Measurements from ENCODE around the gene HDLBP. TPM values are rescaled to one million over a fixed set of nuclear protein-coding genes. Genes with fewer than 3 reads are reported as not detected.
A peak's percentile ranks its signal among the peaks of the same experiment; 100 is the strongest.
"Not testable (repeated sequence)": the region's sequence is repeated elsewhere in the genome, so short reads cannot be mapped to it uniquely, and the experiment has no call there.

HDLBP gene
- total RNA-seq, 1 donor from 2014 or later, result 826 TPM

DNA sequence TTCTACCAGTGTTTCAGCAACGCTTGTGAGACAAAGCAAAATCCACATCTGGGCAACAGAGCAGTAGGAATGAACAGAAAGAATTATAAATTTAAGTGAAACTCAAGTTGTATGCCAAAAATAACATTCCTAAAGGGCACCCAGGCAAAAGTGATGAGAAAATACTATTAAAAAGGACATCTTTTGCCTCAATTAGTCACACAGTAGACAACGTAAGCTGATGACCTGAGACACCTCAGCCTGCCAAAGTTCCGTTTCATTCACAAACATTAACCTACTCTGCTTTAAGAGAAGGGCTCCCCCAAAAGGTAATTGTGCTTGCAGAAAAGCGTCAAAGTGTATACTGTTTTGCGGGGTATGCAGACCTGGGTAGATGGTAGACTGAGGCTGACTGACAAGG lies 7.2 kb downstream of the HDLBP start:
- no peak for DNase-seq (ENCODE audit: low read depth)

DNA sequence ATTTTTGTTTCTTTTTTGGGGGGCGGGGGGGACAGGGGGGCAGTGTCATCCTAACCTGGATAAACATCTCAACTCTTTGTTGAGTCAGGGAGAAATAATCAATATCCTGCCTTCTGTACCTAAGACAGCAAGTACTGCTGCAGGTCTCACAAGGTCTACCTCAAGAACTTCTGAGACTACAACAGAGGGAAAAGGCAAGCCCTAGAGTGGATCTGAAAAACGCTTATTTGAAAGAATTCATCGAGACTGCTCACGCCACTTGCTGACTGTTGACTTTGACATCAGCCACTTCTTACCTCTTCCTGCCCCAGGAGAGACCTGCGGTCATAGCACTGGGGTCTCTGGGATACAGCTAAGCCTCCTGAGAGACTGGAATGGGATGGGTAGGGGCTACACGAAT lies 8.4 kb downstream of the HDLBP start:
- no peak for DNase-seq (ENCODE audit: low read depth)

DNA sequence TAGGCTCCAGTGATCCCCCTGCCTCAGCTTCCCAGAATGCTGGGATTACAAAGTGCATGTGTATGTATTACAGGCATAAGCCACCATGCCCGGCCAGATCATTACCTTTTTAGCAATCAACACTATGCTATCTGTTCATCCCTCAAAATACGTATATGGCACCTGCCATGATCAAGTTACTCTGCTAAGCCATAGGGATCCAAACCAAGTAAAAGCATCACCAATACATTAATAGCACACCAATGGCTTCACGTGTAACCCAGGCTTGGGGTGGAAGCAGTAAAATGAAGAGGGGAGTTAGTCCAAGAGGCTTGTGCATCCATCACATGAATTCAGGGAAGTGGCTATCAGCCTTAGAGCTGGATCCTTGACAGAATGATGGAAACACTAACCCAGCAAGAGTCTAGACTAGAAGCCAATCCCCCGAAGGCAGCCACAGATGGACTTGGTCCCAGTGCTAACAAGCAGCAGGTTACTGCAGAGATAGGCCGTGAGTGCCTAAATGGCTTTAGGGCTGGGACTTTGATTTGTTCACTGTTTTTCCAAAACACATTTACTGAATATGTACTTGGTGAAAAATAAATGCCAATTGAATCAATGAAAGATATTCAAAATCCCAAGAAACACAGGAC lies 11.3 kb downstream of the HDLBP start:
- DNase-seq (ENCODE audit: low read depth), result no peak

DNA sequence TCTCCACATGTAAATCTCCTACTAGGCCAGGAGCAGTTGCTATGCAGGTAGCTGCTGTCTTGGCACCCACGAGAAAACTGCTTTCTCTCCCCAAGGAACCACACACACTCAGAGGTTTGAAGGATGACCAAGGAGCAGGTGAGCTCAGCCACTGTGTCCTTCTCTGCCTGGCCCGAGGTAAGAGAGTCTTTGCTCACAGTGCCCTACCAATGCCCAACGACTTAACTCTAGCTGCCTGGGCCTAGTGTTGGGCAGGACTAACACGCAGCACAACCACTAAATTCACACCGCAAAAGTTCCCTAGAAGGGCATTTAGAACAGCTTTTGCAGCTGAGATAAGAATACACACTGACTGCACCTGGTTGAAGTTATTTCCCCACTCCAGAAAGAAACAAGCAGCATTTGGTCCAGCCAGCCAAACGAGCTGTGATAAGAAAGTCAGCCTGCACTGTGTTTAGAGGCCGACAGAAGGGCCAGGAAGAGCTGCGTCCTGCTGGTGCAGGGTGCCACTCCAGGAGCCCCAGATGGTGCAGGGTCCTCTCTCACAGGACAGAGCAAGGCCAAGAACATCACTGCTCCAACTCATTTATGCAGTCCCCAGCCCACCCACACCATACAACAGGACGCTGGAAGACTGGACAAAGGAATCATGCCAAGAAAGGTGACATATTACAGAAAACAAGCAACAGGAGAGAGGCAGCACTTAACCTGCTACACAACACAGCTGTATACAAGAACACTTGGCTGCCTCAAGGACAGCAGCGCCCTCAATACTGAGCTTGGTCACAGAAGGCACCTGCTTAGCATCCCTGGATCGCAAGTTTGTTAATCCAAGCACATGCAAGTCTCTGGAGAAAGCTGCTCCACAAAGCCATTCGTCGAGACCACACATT lies 12.5 kb downstream of the HDLBP start:
- DNase-seq (ENCODE audit: low read depth), result no peak

DNA sequence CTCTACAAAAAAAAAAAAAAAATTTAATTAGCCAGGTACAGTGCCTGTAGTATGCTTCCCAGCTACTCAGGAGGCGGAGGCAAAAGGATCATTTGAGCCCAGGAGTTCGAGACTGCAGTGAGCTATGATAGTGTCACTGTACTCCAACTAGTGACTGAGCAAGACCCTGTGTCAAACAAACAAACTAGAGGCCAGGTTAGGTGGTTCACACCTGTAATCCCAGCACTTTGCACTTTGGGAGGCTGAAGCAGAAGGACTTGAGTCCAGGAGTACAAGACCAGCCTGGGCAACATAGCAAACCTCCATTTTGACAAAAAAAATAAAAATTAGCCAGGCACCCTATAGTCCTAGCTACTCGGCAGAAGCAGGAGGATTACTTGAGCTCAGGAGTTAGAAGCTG lies 13.4 kb downstream of the HDLBP start:
- DNase-seq (ENCODE audit: low read depth), result no peak

GRCh38 chr2:241300000-241300399 lies 15.5 kb downstream of the HDLBP start:
- no peak for DNase-seq (ENCODE audit: low read depth)

DNA sequence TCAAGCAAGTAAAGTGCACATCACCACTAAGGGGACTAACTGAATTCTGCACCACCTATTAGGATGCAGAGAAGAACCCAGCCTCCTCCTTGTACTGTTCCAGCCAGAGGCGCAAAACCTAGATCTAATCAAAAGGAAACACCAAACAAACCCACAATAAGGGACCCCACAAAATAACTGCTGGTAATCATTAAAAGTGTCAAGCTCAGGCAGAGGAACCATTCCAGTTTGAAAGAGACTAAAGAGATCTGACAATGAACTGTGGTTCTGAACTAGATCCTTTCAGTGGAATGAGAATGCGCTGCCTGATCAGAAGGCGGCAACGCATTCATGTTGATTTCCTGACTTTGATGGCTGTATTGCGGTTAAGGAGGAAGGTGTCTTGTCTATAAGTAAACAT lies 16.8 kb downstream of the HDLBP start:
- DNase-seq (ENCODE audit: low read depth), result no peak

DNA sequence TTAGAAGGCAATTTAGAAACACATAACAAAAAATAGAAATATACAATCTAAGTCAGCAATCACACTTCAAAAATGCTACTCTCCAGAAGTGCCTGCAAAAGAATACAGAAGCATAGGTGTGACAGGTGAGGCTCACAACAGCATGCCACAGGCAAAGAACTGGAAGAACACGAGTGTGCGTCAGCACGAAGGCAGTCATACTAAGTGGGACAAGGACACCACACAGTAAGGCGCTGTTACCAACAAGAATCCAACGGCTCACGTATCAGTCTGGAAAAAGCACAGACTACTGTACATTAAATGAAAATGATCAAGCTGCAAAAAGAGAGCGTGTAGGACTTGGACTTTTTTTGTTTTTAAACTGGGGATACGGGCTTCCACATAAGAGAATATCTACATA lies 18.7 kb downstream of the HDLBP start:
- no peak for DNase-seq (ENCODE audit: low read depth)

DNA sequence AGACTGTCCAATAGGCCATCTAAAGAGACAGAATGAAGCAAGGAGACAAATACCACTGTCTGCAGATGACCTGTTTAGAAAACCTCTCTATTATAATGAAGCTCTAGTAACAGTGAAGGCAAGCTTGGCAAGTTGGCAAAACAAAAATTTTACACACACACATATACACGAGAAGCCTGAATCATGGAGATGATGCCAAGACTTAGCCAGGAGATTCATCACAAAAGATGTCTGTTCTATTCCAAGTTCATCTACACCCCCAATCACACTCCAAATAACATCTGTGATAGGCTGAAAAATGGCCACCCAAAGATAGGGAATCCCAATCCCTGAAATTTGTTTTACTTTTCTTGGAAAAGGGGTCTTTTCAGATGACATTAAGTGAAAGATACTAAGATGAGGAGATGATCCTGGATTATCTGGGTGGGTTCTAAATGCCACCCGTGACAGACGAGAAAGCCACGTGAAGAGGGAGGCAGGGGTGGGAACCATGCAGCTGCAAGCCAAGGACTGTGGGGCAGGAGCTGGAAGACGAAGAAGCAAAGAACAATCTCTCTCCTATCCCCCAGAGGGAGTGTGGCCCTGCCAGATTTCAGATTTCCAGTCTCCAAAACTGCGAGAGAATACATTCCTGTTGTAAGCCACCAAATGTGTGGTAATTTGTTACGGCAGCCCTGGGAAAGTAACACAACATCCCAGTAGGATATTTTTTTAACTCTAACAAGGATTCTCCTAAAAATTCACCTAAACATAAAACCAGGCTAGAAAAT lies 20.0 kb downstream of the HDLBP start:
- DNase-seq (ENCODE audit: low read depth), result no peak

DNA sequence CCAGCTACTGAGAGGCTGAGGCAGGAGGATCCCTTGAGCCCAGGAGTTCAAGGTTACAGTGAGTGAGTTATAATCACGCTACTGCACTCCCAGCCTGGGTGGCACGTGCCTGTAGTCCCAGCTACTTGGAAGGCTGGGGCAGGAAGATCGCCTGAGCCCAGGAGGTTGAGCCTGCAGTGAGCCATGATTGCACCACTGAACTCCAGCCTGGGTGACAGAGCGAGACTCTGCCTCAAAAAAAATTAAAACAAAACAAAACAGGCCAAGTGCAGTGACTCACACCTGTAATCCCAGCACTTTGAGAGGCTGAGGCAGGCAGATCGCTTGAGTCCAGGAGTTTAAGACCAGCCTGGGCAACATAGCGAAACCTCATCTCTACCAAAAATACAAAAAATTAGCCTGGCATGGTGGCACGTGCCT lies 22.1 kb downstream of the HDLBP start:
- peak; percentile 82 for DNase-seq (ENCODE audit: low read depth)

- no peak for DNase-seq (ENCODE audit: low read depth)
Observed at GRCh38 chr2:241291977-241292376, 23.5 kb downstream of the HDLBP start.

GRCh38 chr2:241291153-241291552 lies 24.3 kb downstream of the HDLBP start:
- no peak for DNase-seq (ENCODE audit: low read depth)

GRCh38 chr2:241289597-241289996 lies 25.9 kb downstream of the HDLBP start:
- no peak for DNase-seq (ENCODE audit: low read depth)

DNA sequence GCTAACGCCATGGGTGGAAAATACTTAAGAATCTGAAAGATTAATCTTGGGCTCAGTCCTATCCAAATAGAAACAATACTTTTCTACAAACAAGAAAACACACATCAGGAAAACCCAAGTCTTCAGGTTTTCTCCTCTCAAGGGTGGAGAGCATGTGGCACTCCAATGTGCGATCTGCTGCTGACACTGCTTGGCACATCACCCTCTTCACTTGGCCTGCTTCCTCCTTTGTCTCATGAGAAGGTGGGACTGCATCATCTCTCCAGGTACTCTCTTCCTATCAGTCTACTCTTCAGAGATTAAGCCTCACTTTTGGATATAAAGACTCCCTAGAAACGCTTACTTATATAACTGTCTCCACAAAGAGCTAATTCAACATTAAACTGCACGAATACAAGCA lies 26.4 kb downstream of the HDLBP start:
- no peak for DNase-seq (ENCODE audit: low read depth)

DNA sequence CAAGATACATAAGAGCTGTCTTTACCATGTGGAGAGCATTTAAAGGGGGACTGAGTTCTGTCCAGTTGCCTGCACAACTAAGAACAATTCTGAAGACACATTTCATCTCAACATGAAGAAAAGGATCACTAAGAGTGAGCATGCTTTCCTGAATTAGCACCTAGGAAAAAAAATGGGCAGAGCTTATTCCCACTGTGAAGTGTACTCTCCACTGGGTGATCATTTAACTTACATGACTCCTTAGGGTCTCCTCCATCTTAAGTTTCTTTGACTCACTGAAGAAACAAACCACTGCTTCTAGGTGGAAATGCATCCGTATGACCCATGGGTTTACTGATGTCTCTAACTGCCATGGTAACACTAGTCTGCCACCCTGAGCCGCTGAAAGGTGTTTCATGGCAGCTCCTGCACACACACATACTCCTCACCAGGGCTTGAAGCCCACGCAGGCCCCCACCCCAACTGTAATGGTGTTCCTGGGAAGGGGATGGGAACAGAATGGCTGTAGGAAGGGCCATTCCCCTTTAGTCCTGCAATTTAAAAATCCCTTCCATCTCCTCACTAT lies 27.1 kb downstream of the HDLBP start:
- no peak for DNase-seq (ENCODE audit: low read depth)

GRCh38 chr2:241286348-241287090 lies 29.0 kb downstream of the HDLBP start:
- no peak for DNase-seq (ENCODE audit: low read depth)

GRCh38 chr2:241285596-241285995 lies 29.9 kb downstream of the HDLBP start:
- no peak for DNase-seq (ENCODE audit: low read depth)

GRCh38 chr2:241282555-241282954 lies 32.9 kb downstream of the HDLBP start:
- no peak for DNase-seq (ENCODE audit: low read depth)

- DNase-seq (ENCODE audit: low read depth), result no peak
Observed at GRCh38 chr2:241280291-241280690, 35.2 kb downstream of the HDLBP start.

DNA sequence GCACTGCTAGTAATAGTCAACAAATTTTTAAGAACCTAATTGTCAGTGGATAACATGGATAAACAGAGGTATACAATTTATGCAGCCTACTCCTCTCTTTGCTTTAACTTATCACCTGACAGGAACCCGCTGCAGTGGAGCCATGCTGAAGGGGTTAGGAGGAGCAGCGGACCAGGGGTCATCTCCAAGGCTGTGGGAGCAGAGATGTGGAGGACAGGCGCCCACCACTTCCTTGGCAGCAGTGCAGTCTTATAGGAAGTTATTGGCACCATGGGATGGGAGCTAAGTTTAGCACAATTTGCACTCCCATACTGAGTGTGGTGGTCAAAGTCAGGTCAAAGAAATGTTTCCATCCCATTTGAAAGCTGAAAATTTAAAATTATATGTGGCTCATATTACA lies 35.6 kb downstream of the HDLBP start:
- no peak for DNase-seq (ENCODE audit: low read depth)

- peak; percentile 22 for DNase-seq (ENCODE audit: low read depth)
Observed at GRCh38 chr2:241279413-241279812, 36.1 kb downstream of the HDLBP start.

- not testable (repeated sequence) for DNase-seq (ENCODE audit: low read depth)
Observed at GRCh38 chr2:241278306-241278705, 37.2 kb downstream of the HDLBP start.

All from renal cortical epithelial cell (primary cell).